GM19099 (cell line): ENCODE results near the gene SYT6.

Experiments
- POLR2A ChIP-seq: IDR thresholded peaks from 3 replicates; pipeline ENCODE4 v1.6.1; 2011; ENCODE audit warnings: low read depth; ENCODE audit not compliant: insufficient read length; ENCODE audit errors: extremely low read depth

The SYT6 gene

GRCh38 chr1:114153261-114154145 is at the start of gene SYT6:
Gene SYT6 (minus strand): TSS chr1:114153869. CDS start chr1:114153772, 97 bp downstream.
- no peak for TF ChIP-seq POLR2A

- TF ChIP-seq POLR2A = no peak
Observed at GRCh38 chr1:114201486-114201885, 47.8 kb upstream of the SYT6 start.

- TF ChIP-seq POLR2A = no peak
Observed at GRCh38 chr1:114199017-114199594, 45.4 kb upstream of the SYT6 start.

GRCh38 chr1:114196992-114197907 is 43.6 kb upstream of the SYT6 start:
- TF ChIP-seq POLR2A = no peak

GRCh38 chr1:114195819-114196218 is 42.1 kb upstream of the SYT6 start:
- TF ChIP-seq POLR2A = no peak

- TF ChIP-seq POLR2A = no peak
Observed at GRCh38 chr1:114192328-114192727, 38.7 kb upstream of the SYT6 start.

- TF ChIP-seq POLR2A = no peak
Observed at GRCh38 chr1:114189398-114189797, 35.7 kb upstream of the SYT6 start.

GRCh38 chr1:114181356-114181755 is 27.7 kb upstream of the SYT6 start:
- no peak for TF ChIP-seq POLR2A

GRCh38 chr1:114180742-114181141 is 27.1 kb upstream of the SYT6 start:
- no peak for TF ChIP-seq POLR2A

- no peak for TF ChIP-seq POLR2A
Observed at GRCh38 chr1:114178936-114179335, 25.3 kb upstream of the SYT6 start.

GRCh38 chr1:114177282-114177681 is 23.6 kb upstream of the SYT6 start:
- TF ChIP-seq POLR2A = no peak

- TF ChIP-seq POLR2A = no peak
Observed at GRCh38 chr1:114176366-114176765, 22.7 kb upstream of the SYT6 start.

- no peak for TF ChIP-seq POLR2A
Observed at GRCh38 chr1:114173680-114174079, 20.0 kb upstream of the SYT6 start.

- TF ChIP-seq POLR2A = no peak
Observed at GRCh38 chr1:114169509-114169908, 15.8 kb upstream of the SYT6 start.

- TF ChIP-seq POLR2A = no peak
Observed at GRCh38 chr1:114167226-114167625, 13.6 kb upstream of the SYT6 start.
